K562 (cell line): ENCODE results near the gene B4GALNT3. TPM values are rescaled to one million over a fixed set of nuclear protein-coding genes. Genes with fewer than 3 reads are reported as not detected.

Experiments
- ARID1B ChIP-seq: fragments of 450-650 bp; IDR thresholded peaks from 2 replicates; pipeline ENCODE4 v1.6.1; 2016; ENCODE audit warnings: antibody characterized with exemption, mild to moderate bottlenecking, inconsistent platforms
- BMI1 ChIP-seq: fragments of 150-350 bp; IDR thresholded peaks from 2 replicates; pipeline ENCODE4 v1.6.1; 2014; ENCODE audit warnings: low read length
- CHD1 ChIP-seq: fragments of 200-600 bp; sonication (generic); IDR thresholded peaks from one replicate; pipeline ENCODE4 v1.6.1; 2012; ENCODE audit warnings: mild to moderate bottlenecking, moderate library complexity, low read length, inconsistent platforms
- FOXP1 ChIP-seq: sonication (generic); formaldehyde crosslinking; IDR thresholded peaks from 2 replicates; pipeline ENCODE4 v1.8.0; 2022; ENCODE audit warnings: mild to moderate bottlenecking, missing genetic modification reagents
- HDAC3 ChIP-seq: fragments of 450-650 bp; IDR thresholded peaks from 2 replicates; pipeline ENCODE4 v1.6.1; 2018; ENCODE audit warnings: borderline replicate concordance, mild to moderate bottlenecking, moderate library complexity; ENCODE audit not compliant: partially characterized antibody
- HNRNPL ChIP-seq: fragments of 200-400 bp; formaldehyde crosslinking; IDR thresholded peaks from 2 replicates; pipeline ENCODE4 v1.6.1; 2017; ENCODE audit warnings: low read depth, mild to moderate bottlenecking, low read length
- HOXB6 ChIP-seq: fragments of 250-450 bp; sonication (Bioruptor Pico); IDR thresholded peaks from 2 replicates; pipeline ENCODE4 v1.5.1; 2022; ENCODE audit warnings: mild to moderate bottlenecking, borderline replicate concordance
- KLF16 ChIP-seq: IDR thresholded peaks from 2 replicates; pipeline ENCODE4 v1.6.1; 2016; ENCODE audit warnings: antibody characterized with exemption
- MTA2 ChIP-seq: fragments of 450-650 bp; IDR thresholded peaks from 2 replicates; pipeline ENCODE4 v1.6.1; 2016; ENCODE audit warnings: low read depth
- MTA3 ChIP-seq: fragments of 450-650 bp; formaldehyde crosslinking; IDR thresholded peaks from 2 replicates; pipeline ENCODE4 v1.6.1; 2017; ENCODE audit warnings: mild to moderate bottlenecking, borderline replicate concordance
- NR2C2 ChIP-seq, 2 experiments: fragments of 200-800 bp in 1 of 2; sonication (Bioruptor generic) in 1 of 2; sonication (generic) in 1 of 2; formaldehyde crosslinking in 1 of 2; IDR thresholded peaks; 2 replicates each; pipeline versions ENCODE4 v1.6.1 to v1.8.0; 2016 to 2022; ENCODE audit warnings: mild to moderate bottlenecking in 1 of 2, missing compliant biosample characterization in 1 of 2, missing genetic modification characterization in 1 of 2, missing genetic modification reagents in 1 of 2
- PBX2 ChIP-seq, 2 experiments: IDR thresholded peaks in 1 of 2; conservative IDR thresholded peaks in 1 of 2; 2 replicates each; pipeline ENCODE4 v1.6.1; 2016; ENCODE audit warnings: low read depth in 2 of 2, mild to moderate bottlenecking in 1 of 2, missing compliant biosample characterization in 1 of 2, missing genetic modification characterization in 1 of 2, moderate library complexity in 1 of 2
- PHB ChIP-seq: fragments of 250-450 bp; sonication (Bioruptor Pico); IDR thresholded peaks from 2 replicates; pipeline ENCODE4 v1.5.0; 2021
- PYGO2 ChIP-seq: fragments of 450-650 bp; IDR thresholded peaks from 2 replicates; pipeline ENCODE4 v1.6.1; 2016; ENCODE audit warnings: mild to moderate bottlenecking, missing genetic modification characterization, moderate library complexity, missing compliant biosample characterization
- SNRNP70 ChIP-seq: fragments of 200-400 bp; formaldehyde crosslinking; optimal IDR thresholded peaks from 2 replicates; pipeline ENCODE3; 2017; ENCODE audit warnings: low read depth, low read length
- TCF3 ChIP-seq: sonication (generic); formaldehyde crosslinking; IDR thresholded peaks from 2 replicates; pipeline ENCODE4 v1.4.0; 2020; ENCODE audit warnings: mild to moderate bottlenecking, missing genetic modification reagents
- ZBED1 ChIP-seq: IDR thresholded peaks from 2 replicates; pipeline ENCODE4 v1.6.1; 2014
- ZBTB17 ChIP-seq: fragments of 450-650 bp; formaldehyde crosslinking; IDR thresholded peaks from 2 replicates; pipeline ENCODE4 v1.4.0; 2020; ENCODE audit warnings: mild to moderate bottlenecking
- ZNF165 ChIP-seq: fragments of 250-450 bp; sonication (Bioruptor Pico); IDR thresholded peaks from 2 replicates; pipeline ENCODE4 v1.4.0; 2020; ENCODE audit warnings: borderline replicate concordance
- ZNF584 ChIP-seq: fragments of 200-800 bp; sonication (Bioruptor generic); IDR thresholded peaks from 2 replicates; pipeline ENCODE4 v1.6.1; 2016; ENCODE audit warnings: low read depth, mild to moderate bottlenecking, missing genetic modification characterization, missing compliant biosample characterization
- ZZZ3 ChIP-seq: fragments of 450-650 bp; IDR thresholded peaks from 2 replicates; pipeline ENCODE4 v1.6.1; 2016; ENCODE audit warnings: antibody characterized with exemption, mild to moderate bottlenecking, moderate library complexity
- polyA plus RNA-seq, 8 experiments: library from polyadenylated mRNA; depleted of rRNA in 4 of 8; stranded (reverse) in 5 of 8; unstranded in 3 of 8; fragments of >200 nt; fragmentation: Nextera tagmentation in 2 of 8; fragmentation: Illumina TruSeq in 1 of 8; extraction: Ambion mirVana in 2 of 8; extraction: Trizol in 1 of 8; gene quantifications; 2 replicates each; pipeline versions ENCODE4 v1.2.1 to v1.2.3, GENCODE V29; 2011 to 2014; ENCODE audit warnings: inconsistent platforms in 1 of 8, missing spikeins in 1 of 8
- total RNA-seq, 7 experiments: library from RNA; depleted of rRNA in 6 of 7; stranded (reverse); fragments of >200 nt in 6 of 7; fragmentation: Illumina TruSeq in 2 of 7; extraction: Trizol in 2 of 7; gene quantifications; 2 replicates each; pipeline versions ENCODE4 v1.2.1 to v1.2.3, GENCODE V29; 2011 to 2021; ENCODE audit warnings: low replicate concordance in 1 of 7
- TF ChIP-seq, protein P1 (sequence below): conservative IDR thresholded peaks from 2 replicates; pipeline ENCODE4 v1.6.1; 2011; ENCODE audit warnings: low read depth, mild to moderate bottlenecking, low read length; ENCODE audit not compliant: control insufficient read depth
- TF ChIP-seq, protein P2 (sequence below), 3 experiments: IDR thresholded peaks in 2 of 3; conservative IDR thresholded peaks in 1 of 3; 2 replicates each; pipeline ENCODE4 v1.5.1; 2011 to 2012; ENCODE audit warnings: low read length in 3 of 3, mild to moderate bottlenecking in 3 of 3, control low read depth in 2 of 3, improper control_type of control experiment in 1 of 3, inconsistent platforms in 1 of 3, low read depth in 1 of 3, mixed read lengths in 1 of 3, moderate library complexity in 1 of 3; ENCODE audit not compliant: insufficient read depth in 2 of 3

The B4GALNT3 gene
- total and polyA plus RNA-seq, 9 of the 15 experiments (the other 6 are each of a cell fraction or from before 2014, with no cell fraction given): 0.04 to 0.36 (median 0.10) TPM; not detected in 6

DNA sequence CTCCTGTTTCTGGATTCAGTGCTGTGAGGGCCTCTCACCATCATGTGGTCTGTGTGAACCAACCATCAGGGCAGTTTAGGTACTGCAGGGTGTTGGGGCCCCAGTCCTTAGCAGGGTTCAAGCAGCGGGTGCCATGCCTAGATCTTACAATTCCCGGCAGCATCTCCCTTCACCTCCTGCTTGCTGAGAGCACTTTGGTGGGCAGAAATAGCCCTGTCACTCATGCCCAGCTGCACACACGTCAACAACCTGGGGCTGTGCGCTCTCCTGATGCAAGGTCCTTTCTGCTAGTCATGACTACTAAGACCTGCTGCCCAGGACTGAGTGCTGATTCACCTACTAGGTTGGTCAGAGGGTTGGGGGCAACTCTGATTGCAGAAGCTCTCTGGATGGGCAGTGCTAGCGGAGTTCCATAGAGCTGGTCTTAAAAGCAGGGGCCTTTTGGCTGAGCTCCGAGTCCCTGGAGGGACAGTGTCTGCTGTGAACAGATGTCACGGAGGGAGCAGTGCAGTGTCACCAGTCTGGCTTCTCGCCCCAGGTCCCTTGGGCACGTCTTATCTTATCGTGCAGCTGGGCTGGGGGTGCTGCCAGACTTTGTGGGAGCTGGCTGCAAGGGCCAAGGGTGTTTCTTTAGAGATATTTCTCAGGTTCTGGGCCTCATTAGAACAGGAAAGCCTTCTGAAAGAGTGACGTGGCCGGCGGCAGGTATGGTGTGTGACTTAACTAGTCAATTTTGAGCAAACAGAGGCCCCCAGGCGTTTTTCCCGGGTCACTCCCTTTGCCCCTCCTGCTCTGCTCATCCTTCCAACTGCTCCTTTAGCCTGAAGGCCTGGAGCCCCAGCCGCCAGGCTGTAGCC, 131.7 kb downstream of the B4GALNT3 start (continued):
- TF ChIP-seq, protein P1, sequence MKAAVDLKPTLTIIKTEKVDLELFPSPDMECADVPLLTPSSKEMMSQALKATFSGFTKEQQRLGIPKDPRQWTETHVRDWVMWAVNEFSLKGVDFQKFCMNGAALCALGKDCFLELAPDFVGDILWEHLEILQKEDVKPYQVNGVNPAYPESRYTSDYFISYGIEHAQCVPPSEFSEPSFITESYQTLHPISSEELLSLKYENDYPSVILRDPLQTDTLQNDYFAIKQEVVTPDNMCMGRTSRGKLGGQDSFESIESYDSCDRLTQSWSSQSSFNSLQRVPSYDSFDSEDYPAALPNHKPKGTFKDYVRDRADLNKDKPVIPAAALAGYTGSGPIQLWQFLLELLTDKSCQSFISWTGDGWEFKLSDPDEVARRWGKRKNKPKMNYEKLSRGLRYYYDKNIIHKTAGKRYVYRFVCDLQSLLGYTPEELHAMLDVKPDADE: peak; percentile 90
- no peak for TF ChIP-seq ZNF165 (CRISPR knock-in tag)
- no peak for TF ChIP-seq CHD1
- peak; percentile 84; the same call in 1 of the 2 replicates for TF ChIP-seq MTA3
- TF ChIP-seq ZBTB17 (CRISPR knock-in tag): peak; percentile 95
- TF ChIP-seq ZNF584: peak; percentile 72
- no peak for TF ChIP-seq HNRNPL
- peak; percentile 93 for TF ChIP-seq HDAC3
- no peak for TF ChIP-seq PBX2 (CRISPR knock-in tag; IDR thresholded peaks at IDR 0.05; ENCODE audit: low read depth)
- peak; percentile 55 for TF ChIP-seq PBX2 (tag; conservative IDR thresholded peaks at IDR 0.05; ENCODE audit: low read depth)
- TF ChIP-seq, protein P2, sequence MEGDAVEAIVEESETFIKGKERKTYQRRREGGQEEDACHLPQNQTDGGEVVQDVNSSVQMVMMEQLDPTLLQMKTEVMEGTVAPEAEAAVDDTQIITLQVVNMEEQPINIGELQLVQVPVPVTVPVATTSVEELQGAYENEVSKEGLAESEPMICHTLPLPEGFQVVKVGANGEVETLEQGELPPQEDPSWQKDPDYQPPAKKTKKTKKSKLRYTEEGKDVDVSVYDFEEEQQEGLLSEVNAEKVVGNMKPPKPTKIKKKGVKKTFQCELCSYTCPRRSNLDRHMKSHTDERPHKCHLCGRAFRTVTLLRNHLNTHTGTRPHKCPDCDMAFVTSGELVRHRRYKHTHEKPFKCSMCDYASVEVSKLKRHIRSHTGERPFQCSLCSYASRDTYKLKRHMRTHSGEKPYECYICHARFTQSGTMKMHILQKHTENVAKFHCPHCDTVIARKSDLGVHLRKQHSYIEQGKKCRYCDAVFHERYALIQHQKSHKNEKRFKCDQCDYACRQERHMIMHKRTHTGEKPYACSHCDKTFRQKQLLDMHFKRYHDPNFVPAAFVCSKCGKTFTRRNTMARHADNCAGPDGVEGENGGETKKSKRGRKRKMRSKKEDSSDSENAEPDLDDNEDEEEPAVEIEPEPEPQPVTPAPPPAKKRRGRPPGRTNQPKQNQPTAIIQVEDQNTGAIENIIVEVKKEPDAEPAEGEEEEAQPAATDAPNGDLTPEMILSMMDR (IDR thresholded peaks at IDR 0.05 in 2 of 3, conservative IDR thresholded peaks at IDR 0.05 in 1 of 3; ENCODE audit: insufficient read depth in 2 of 3, low read depth in 1 of 3, low read length in 3 of 3): peak in 2 of 3 experiments; percentile 21 to 36; a peak in 1 of 6 replicates
- TF ChIP-seq FOXP1 (CRISPR knock-in tag): no peak
- TF ChIP-seq KLF16: peak; percentile 97
- no peak for TF ChIP-seq ZZZ3
- no peak for TF ChIP-seq HOXB6 (CRISPR knock-in tag)
- peak; percentile 90; the same call in 1 of the 2 replicates for TF ChIP-seq ZBED1
- TF ChIP-seq PHB (CRISPR knock-in tag): no peak
- TF ChIP-seq SNRNP70: no peak
- TF ChIP-seq ARID1B: peak; percentile 99
- peak; percentile 98 for TF ChIP-seq TCF3 (CRISPR knock-in tag)
- TF ChIP-seq BMI1: no peak
- TF ChIP-seq PYGO2: peak; percentile 73; the same call in 1 of the 2 replicates
- TF ChIP-seq NR2C2 (CRISPR knock-in tag; IDR thresholded peaks at IDR 0.05): no peak
- peak; percentile 79 for TF ChIP-seq NR2C2 (tag; IDR thresholded peaks at IDR 0.05)
- peak; percentile 96 for TF ChIP-seq MTA2
